HG03565 (cell line): ENCODE results near the gene RPS6KA2.
A peak's percentile ranks its signal among the peaks of the same experiment; 100 is the strongest.
"Not testable (repeated sequence)": the region's sequence is repeated elsewhere in the genome, so short reads cannot be mapped to it uniquely, and the experiment has no call there.

Source experiments
- ATAC-seq: cut with Tn5 transposase; IDR thresholded peaks from one replicate; pipeline ENCODE4 v1.9.1; 2021; ENCODE audit warnings: mild to moderate bottlenecking, moderate library complexity; ENCODE audit not compliant: unreplicated experiment

The RPS6KA2 gene

DNA sequence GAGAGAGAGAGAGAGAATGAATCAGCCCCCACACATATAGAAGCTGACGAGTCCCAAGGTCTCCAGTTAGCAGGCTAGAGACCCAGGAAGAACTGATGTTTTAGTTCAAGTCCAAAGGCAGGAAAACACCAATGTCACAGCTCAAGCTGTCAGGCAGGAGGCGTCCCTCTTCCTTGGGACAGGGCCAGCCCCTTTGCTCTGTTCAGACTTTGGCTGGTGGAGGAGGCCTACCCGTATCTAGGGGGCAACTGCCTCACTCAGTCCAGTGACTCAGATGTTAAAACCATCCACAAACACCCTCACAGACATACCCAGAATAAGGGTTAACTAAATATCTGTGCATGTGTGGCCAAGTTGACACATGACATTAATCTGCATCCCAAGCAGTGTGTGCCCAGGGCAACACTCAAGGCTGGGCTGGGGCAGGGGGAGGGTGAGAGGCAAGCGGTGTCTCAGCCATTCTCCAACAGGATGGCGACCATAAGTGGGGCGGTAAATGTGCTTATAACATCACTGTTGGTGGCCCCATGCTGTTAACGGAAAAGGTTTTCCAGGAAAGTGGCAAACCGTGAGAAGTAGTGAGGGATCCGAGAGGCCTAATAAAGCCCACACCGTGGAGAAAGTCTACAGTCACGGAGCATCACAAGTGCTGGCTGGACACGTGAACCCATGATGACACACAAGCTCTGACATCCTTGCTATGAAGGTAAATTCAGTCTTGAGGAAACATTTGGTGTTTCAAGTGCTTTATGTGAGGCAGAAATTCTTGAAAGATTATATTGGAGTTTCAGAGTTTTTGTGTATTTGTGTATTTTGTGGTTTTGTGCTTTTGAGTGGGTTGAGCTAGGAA lies 68.7 kb downstream of the RPS6KA2 start:
- no peak for ATAC-seq

DNA sequence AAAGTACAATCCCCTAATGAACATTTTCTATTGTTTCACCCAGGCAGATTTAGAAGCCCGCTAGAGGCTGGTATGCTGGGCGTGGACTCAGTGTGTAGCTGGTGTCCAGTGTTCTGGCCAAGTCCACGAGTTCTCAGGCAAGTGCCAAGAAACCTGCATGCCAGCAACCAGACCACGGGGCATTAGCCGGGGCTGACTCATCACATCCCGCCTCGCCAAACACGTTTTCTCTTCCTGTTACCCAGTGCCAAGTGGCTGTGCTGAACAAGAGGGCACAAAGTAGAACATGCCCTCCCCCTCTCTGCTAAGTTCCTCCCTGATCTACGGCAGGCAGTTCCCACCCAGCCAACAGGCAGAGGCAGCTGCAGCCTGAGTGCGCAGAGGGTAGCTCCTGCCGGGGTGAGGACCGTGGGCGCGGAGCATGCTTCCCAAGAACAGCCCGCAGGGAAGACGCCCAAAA lies 70.2 kb downstream of the RPS6KA2 start:
- ATAC-seq: no peak

- ATAC-seq: no peak
Observed at GRCh38 chr6:166556336-166556735, 70.7 kb downstream of the RPS6KA2 start.

DNA sequence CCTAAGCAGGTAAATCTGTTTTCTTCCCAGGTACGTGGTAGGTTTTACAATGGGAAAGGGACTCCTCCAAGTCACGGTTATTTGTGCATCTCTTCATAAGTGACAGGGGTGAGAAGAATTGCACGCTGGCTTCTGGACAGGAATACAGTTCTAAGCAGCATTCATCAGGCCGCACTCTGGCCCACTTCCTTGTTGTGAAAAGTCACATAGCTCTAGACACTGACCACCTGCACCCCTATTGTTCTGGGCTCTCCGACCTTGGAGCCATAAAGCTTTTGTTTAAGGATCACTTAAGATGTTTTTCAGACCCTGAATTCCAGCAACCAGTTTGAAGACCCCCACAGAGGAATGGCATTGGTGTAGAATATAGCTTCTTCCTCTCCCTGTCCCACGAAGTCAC lies 72.0 kb downstream of the RPS6KA2 start:
- no peak for ATAC-seq

GRCh38 chr6:166554316-166554715 lies 72.7 kb downstream of the RPS6KA2 start:
- no peak for ATAC-seq

- ATAC-seq: no peak
Observed at GRCh38 chr6:166553563-166554271, 73.3 kb downstream of the RPS6KA2 start.

DNA sequence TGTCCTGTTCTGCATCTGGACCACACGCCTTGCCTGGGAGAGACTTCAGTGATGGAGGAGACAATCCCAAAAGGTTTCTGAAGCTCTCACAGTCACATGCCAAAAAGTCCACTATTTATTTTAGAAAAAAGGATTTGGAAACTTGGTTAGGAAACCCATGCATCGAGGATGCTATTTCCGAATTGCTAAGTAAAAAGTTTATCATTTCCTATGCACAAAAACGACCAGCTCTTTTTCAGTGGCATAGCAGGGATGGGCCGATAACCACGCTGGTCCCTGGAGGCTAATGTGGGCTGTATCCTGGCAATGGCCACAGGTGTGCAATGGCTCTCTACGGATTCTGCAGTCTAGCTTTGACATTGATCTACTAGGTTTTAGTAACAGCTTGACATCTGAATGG lies 74.5 kb downstream of the RPS6KA2 start:
- no peak for ATAC-seq

DNA sequence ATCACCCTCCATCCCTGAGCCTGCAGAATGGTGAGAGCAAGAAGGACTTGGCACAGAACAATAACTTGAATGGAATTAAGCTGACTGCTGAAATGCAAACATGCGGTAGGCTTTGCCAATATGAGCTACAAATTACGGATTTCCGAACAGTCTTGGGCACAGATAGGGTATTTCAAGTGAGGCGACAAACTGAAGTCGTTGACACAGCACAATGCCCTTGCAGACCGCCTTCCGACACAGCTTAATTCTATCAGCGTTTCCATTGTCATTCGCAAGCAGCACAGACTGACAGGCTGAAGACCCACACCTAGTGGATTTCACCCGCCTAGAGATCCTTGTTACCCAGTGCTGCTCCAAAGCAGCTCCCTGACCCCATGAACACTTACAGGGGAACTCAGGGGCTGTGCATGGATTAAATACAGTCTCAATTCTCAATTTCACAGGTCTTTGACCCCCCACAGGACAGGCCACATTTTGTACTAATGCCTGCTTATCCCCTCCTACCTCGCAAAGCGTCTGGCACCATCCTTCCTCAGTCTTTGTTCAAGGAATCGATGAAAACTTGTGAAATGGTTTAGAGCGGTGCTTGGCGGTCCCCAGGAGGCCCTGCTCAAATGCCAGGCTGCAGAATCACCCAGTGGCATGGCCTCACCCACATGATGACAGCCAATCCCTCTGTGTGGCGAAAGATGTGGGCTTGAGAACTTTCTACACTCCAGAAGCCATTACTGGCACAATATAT lies 75.1 kb downstream of the RPS6KA2 start:
- no peak for ATAC-seq

GRCh38 chr6:166546653-166547052 lies 80.4 kb downstream of the RPS6KA2 start:
- ATAC-seq: no peak

DNA sequence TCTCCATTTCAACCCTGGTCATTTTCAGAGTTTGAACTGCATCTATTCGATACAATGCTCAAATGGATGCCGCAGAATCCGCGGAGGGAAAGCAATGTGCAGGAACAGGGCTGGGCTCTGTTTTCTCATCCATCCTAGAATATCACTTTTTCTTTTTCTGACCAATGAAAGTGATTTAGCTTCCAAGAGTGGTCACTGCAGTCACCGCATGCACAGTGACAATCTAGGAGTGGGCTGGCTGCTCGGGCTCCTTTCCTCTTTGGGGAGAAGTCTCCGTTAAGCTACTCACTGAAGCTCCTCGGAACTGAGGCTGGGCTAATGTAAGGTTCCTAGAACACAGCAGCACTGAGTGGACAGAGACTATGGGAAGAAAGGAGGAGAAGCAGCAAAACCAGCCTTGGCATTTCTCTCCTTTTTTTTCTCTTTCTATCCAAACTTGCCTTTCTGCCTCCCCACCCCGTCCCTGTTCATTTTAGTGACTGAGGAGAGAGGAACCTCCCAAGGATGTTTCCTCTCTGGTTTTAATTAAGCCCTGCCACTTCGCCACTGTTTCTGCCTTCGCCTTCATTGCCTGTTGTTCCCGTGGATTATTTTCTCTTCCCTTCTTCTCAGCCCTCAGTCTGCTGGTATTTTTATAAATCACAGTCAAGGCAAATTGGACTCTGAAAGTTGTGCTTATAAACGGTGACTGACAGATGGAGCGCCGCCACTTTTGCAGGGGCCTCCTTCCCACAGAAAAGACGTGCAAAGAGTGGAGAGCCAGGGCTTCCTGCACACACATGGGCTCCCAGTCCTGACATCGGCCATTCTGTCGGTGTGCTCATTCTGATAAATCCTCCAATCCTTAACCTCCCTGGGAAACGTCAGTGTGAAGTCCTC lies 81.7 kb downstream of the RPS6KA2 start:
- no peak for ATAC-seq

- ATAC-seq: no peak
Observed at GRCh38 chr6:166544296-166544605, 82.8 kb downstream of the RPS6KA2 start.

GRCh38 chr6:166543603-166544295 lies 83.3 kb downstream of the RPS6KA2 start:
- no peak for ATAC-seq

- no peak for ATAC-seq
Observed at GRCh38 chr6:166542580-166542912, 84.5 kb downstream of the RPS6KA2 start.

- ATAC-seq: no peak
Observed at GRCh38 chr6:166541876-166542579, 85.0 kb downstream of the RPS6KA2 start.

GRCh38 chr6:166541366-166541765 lies 85.7 kb downstream of the RPS6KA2 start:
- ATAC-seq: no peak

DNA sequence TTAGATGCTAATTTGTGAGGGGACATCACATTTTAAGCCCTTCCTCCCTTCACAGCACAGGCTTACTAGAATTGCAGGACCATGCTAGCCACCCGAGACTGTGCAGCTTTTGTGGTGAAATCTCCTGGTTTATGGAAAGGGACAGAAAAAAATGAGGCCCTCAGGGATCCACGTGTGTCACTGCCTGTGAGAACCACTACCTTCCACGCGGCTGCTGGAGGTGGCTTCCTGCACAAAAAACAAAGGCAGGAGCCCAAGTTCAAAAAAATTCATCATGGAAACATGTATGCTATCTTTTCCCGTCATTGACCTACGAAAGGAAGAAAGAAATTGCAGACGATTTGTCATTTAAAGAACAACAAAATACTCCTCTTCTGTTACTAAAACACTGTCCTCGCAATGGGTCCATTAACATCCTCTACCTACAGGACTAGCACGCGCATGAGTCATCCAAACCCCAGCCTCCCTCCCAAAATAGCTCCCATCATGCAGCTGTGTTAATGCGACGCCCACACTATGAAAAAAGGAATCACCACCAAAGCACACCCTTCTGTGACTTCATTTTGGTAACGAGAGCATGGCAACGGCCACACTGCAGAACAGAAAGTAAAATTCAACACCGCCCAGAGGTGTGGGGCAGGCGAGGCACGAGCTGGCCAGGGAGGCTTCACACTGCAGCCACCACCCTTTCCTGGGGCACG lies 86.3 kb downstream of the RPS6KA2 start:
- peak; percentile 94 for ATAC-seq

GRCh38 chr6:166539543-166539942 lies 87.5 kb downstream of the RPS6KA2 start:
- ATAC-seq: no peak

GRCh38 chr6:166539011-166539385 lies 88.1 kb downstream of the RPS6KA2 start:
- ATAC-seq: not testable (repeated sequence)
